HPDE6-E6E7 (cell line): ENCODE results near the gene TSN.
A peak's percentile ranks its signal among the peaks of the same experiment; 100 is the strongest.
"Not testable (repeated sequence)": the region's sequence is repeated elsewhere in the genome, so short reads cannot be mapped to it uniquely, and the experiment has no call there.

Source experiments
- DNase-seq: peaks from one replicate; pipeline ENCODE4 v3.0.0; 2011; ENCODE audit warnings: missing footprints; ENCODE audit errors: extremely low spot score

TSN gene

GRCh38 chr2:121755237-121756111, at the start of gene TSN:
Gene TSN (plus strand): TSS chr2:121755651. CDS start chr2:121755780, 129 bp downstream.
- DNase-seq: peak; percentile 92

- no peak for DNase-seq
Measured at GRCh38 chr2:121705958-121706357, 49.5 kb upstream of the TSN start.

- DNase-seq: no peak
Measured at GRCh38 chr2:121707344-121707919, 48.0 kb upstream of the TSN start.

GRCh38 chr2:121707920-121708361, 47.5 kb upstream of the TSN start:
- DNase-seq: no peak

GRCh38 chr2:121709776-121710469, 45.5 kb upstream of the TSN start:
- no peak for DNase-seq

- no peak for DNase-seq
Measured at GRCh38 chr2:121710470-121711170, 44.8 kb upstream of the TSN start.

GRCh38 chr2:121711481-121711880, 44.0 kb upstream of the TSN start:
- DNase-seq: not testable (repeated sequence)

GRCh38 chr2:121716126-121716525, 39.3 kb upstream of the TSN start:
- DNase-seq: no peak

GRCh38 chr2:121717529-121717928, 37.9 kb upstream of the TSN start:
- DNase-seq: no peak

GRCh38 chr2:121721926-121722325, 33.5 kb upstream of the TSN start:
- DNase-seq: peak; percentile 70

- DNase-seq: peak; percentile 70
Measured at GRCh38 chr2:121722479-121722878, 33.0 kb upstream of the TSN start.

- no peak for DNase-seq
Measured at GRCh38 chr2:121723316-121723715, 32.1 kb upstream of the TSN start.

- no peak for DNase-seq
Measured at GRCh38 chr2:121727332-121727731, 28.1 kb upstream of the TSN start.

- no peak for DNase-seq
Measured at GRCh38 chr2:121727950-121728349, 27.5 kb upstream of the TSN start.

- no peak for DNase-seq
Measured at GRCh38 chr2:121731366-121731765, 24.1 kb upstream of the TSN start.

GRCh38 chr2:121734544-121734943, 20.9 kb upstream of the TSN start:
- DNase-seq: not testable (repeated sequence)

- no peak for DNase-seq
Measured at GRCh38 chr2:121735518-121736074, 19.9 kb upstream of the TSN start.

GRCh38 chr2:121736140-121736461, 19.4 kb upstream of the TSN start:
- no peak for DNase-seq

- peak; percentile 95 for DNase-seq
Measured at GRCh38 chr2:121736462-121737336, 18.8 kb upstream of the TSN start, which contains the start of gene NIFK. Gene NIFK (minus strand): TSS chr2:121736875. CDS start chr2:121736850, 25 bp downstream.

- no peak for DNase-seq
Measured at GRCh38 chr2:121740973-121741372, 14.5 kb upstream of the TSN start.

GRCh38 chr2:121741450-121741849, 14.0 kb upstream of the TSN start:
- no peak for DNase-seq
